Epithelial cell of esophagus (primary cell): ENCODE measurements around the gene SMCO4.
"Not testable (repeated sequence)": the region's sequence is repeated elsewhere in the genome, so short reads cannot be mapped to it uniquely, and the experiment has no call there.

Source experiments
- DNase-seq: peaks from one replicate; pipeline ENCODE4 v3.0.0; 2010; ENCODE audit warnings: low read depth
- H3K4me3 ChIP-seq: 2 replicates; pipeline ENCODE4 v1.5.1; 2011; ENCODE audit warnings: mild to moderate bottlenecking, low read length, control low read depth
- CTCF ChIP-seq: IDR thresholded peaks from 2 replicates; pipeline ENCODE4 v1.5.1; 2011; ENCODE audit warnings: low read depth, mild to moderate bottlenecking, low read length, control low read depth, inconsistent platforms; ENCODE audit not compliant: insufficient read depth; ENCODE audit errors: missing control alignments

SMCO4 gene

DNA sequence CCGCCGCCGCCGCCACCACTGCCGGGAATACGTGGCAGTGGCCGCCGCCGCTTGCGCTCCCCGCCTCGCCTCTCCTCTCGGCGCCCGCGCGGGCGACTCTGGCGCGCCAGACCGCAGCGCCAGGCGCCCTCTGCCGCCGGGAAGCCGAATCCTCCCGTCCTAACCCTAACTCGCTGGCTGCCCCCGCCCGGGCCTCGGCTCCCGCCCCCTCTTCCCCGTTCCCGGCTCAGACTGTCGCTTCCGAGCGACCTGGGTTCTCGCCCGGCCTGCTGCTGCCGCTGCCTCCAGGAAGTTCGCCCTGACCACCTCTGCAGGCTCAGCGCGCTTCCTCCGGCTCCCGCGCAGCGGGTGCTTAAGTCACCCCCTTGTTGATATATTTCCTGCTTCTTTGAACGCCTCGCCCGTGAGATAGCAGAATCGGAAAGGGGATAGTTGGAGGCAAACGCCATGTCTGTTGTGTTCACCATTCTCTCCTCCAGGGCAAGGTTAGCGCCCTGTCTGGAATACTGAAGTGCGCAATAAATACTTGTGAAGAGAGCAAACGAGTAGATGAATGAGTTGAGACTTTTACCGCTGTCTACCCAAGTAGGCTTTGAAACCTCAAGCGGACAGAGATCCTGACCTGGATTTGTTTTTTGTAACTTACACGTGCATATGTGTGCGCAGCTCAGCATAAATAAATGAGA, at the start of gene SMCO4:
SMCO4 (minus strand) TSS at position 100 of the 686 bp plus-strand sequence. CDS start 64,202 bp downstream, outside the sequence.
- peak within 1 kb of the TSS; percentile 56 for H3K4me3 ChIP-seq
- DNase-seq, result peak; percentile 80
- peak; percentile 43 for TF ChIP-seq CTCF

DNA sequence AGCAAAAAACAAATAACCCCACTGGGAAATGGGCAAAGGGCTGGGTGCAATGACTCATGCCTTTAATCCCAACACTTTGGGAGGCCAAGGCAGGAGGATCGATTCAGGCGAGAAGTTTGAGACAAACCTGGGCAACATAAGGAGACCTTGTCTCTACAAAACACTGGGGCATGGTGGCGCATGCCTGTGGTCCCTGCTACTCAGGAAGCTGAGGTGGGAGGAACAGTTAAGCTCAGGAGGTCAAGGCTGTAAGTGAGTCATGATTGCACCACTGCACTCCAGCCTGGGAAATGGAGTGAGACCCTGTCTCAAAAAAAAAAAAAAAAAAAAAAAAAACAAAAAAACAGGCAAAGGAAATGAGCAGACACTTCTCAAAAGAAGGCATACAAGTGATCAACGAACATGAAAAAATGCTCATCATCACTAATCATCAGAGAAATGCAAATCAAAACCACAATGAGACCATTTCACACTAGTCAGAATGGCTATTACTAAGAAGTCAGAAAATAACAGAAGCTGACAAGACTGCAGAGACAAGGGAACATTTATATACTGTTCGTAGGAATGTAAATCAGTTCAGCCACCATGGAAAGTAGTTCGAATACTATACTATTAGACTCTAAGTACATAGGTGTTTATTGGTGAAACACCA, 48.2 kb upstream of the SMCO4 start:
- TF ChIP-seq CTCF, result no peak
- H3K4me3 ChIP-seq, result no peak overlapping the region
- DNase-seq, result peak; percentile 49

GRCh38 chr11:93589347-93589746, 46.2 kb upstream of the SMCO4 start:
- TF ChIP-seq CTCF, result no peak
- no peak overlapping the region for H3K4me3 ChIP-seq

DNA sequence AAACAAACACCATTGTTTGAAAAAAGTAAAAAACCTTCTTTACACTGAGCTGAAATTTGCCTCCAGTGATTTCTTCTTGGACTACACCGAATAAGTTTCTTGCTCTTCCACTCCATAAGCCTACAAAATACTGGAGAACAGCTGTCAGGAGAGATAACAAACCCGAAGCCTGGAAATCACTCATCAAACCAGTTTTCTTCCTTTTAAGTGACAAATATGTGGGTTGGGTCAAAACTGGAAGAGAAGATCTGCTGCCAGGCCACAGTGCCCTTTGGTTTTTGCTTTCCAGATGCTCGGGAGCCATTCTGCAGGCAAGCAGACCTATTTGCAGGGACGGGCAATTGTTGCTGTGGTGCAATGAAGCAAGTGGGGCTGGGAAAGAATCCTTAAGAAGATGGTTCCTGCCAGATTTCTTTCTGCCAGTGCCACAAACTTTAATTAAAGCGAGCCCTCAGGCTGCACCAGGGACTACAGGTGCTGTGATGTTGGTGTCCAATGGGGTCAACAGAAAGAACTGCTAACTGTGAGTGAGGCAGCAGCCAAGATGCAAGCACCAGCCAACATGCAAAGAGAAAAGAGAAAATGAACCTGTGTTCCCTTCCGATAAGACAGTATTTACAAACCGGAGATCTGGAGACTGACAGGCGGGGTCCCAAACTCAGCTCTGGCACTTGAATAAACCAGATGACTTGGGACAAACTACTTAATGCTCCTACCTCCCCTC, 44.8 kb upstream of the SMCO4 start:
- no peak for TF ChIP-seq CTCF
- DNase-seq, result peak; percentile 17
- H3K4me3 ChIP-seq, result no peak overlapping the region

More at GRCh38 chr11:93589347-93589746, 46.2 kb upstream of the SMCO4 start:
- DNase-seq, result no peak

DNA sequence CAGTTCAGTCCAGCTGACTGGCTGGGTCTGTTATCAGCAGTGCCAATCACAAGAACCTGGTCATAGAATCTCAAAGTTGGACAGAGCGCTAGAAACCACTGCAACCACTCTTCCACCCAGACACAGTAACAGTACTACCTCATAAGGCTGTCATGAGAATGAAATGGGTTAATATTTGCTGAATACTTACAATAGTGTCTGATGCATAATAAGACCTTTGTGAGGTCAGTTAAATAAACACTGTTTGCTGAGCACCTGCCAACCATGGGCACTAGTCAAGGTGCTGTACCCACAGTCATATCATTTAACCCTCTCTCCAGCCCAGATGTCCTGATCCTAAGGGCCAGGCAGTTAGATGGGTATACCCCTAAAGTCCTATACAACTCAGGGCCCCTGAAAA, 44.2 kb upstream of the SMCO4 start:
- not testable (repeated sequence) for DNase-seq, H3K4me3 ChIP-seq

- no peak for TF ChIP-seq CTCF
- H3K4me3 ChIP-seq, result no peak overlapping the region
- DNase-seq, result peak; percentile 72
These were observed 42.6 kb upstream of the SMCO4 start for GRCh38 chr11:93585758-93586157.

- H3K4me3 ChIP-seq, result no peak overlapping the region
- DNase-seq, result no peak
- TF ChIP-seq CTCF, result no peak
These were observed 40.3 kb upstream of the SMCO4 start for GRCh38 chr11:93583490-93583889.
